Jurkat, Clone E6-1 (cell line): ENCODE measurements around the gene EMX1.
"Not testable (repeated sequence)": the region's sequence is repeated elsewhere in the genome, so short reads cannot be mapped to it uniquely, and the experiment has no call there.

Source experiments
- DNase-seq: peaks from one replicate; pipeline ENCODE4 v3.0.0-alpha.2; 2011; ENCODE audit warnings: low read depth, low spot score
- H3K4me3 ChIP-seq: 2 replicates; pipeline ENCODE4 v1.5.1; 2011; ENCODE audit warnings: mild to moderate bottlenecking, low read length, control low read depth, moderate library complexity

The EMX1 gene

DNA sequence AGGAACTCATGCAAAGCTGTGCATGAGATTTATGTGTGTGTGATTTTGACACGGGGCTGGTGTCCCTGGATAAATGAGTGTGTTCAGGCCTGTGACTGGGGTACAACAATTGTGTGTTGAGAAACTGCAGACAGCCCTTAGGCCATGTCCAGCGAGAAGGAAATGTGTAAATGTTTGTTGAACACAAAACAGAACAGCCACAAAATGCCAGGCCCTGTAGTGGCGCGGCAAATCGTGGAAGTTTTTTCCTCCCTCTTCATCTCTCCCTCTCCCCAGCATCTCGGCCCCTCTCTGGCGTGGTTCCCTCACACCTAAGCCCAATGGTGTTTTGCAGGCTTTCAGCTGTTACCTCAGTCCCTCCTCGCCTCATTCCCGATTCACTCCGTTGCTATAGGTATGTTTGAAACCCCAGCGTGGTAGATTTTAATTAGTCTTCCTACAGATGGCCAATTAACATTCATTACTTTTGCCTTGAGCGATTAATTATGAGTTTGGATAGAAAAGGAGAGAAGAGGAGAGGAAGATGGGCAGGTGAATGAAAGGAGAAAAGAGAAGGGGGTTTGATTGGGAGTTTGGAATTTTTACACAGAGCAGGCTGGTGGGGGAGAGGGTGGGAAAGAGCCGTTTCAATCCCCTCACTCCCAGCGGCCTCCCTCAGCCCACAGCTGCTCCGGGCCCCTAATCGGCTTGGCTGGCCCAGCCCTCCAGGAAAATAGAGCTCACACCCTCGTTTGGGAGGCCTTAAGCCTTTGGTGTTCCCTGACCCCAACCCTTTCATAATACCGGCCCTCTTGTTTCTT, 19.3 kb upstream of the EMX1 start:
- H3K4me3 ChIP-seq = no peak overlapping the region
- no peak for DNase-seq

DNA sequence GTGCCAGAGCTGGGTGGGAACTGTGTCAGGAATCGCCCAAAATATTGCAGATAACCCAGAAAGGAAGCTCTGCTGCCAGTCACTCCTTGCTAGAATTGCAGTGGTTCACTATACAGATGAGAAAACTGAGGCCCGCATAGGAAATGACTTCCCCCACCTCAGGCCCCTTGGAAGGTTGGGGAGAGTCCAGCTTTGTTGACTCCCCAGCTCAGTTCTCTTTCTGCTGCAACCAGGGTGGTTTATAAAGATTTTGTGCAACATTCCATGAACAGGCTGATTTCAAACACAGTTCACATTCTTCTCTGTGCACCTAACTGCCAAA, 18.8 kb upstream of the EMX1 start:
- DNase-seq = no peak
- no peak overlapping the region for H3K4me3 ChIP-seq

DNA sequence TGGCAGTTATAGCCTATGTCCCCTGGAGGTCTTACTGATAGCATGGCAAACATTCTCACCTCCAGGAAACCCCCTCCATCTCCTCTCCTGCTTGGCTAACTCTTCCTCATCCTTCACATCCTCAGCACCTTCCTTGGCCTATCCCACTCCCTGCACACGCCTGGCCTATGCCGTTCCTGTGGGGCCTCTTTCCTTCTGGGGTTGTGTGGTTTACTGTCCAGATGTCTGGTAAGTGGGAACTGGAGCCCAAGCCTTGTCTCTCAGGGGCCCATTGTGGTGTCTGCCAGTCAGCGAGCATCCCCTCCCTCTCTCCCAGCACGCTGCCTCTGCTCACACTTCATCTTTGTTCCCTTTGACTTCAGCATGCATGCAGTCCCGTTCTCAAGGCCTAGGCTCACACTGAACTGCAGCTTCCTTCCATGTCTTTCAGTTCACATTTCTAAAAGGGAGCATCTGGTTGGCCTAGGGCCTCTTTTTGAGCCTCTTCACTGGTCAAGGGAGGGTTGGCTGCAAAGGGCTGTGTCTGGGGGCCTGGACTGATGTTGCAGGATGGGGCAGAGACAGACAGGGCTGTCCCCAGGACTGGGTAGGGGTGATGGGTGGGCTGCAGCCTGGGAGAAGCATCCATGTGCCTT, 17.0 kb upstream of the EMX1 start:
- H3K4me3 ChIP-seq = no peak overlapping the region
- DNase-seq = no peak

DNA sequence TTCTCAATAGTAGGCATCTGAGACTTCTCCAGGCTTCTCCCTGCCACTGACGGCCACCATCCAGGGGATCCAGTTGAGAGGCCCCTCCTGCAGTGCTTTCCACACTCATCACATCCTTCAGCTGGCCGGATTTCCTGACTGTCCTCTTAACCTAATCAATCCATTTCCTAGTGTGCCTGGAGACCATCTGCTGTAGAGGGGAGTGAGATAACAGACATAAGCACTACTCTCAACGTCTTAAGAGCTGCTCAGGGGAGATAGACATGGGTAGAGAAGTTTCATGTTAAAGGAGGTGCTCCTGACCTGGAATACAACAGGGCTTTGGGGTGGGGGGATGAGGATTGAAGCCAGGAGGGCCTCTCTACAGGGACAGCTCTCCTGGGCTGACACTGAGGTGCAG, 15.9 kb upstream of the EMX1 start:
- no peak overlapping the region for H3K4me3 ChIP-seq
- DNase-seq = no peak

DNA sequence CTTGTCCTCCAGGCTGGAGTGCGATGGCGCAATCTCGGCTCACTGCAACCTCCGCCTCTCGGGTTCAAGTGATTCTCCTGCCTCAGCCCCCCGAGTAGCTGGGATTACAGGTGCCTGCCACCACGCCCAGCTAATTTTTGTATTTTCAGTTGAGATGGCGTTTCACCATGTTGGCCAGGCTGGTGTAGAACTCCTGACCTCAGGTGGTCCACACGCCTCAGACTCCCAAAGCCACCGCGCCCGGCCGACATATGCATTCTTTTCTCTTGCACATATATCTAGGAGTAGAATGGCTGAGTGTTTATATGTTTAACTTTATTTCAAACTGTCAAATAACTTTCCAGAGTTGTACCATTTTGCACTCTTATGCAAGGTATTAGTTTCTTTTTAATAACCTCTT, 9.9 kb upstream of the EMX1 start:
- DNase-seq, H3K4me3 ChIP-seq: not testable (repeated sequence)

DNA sequence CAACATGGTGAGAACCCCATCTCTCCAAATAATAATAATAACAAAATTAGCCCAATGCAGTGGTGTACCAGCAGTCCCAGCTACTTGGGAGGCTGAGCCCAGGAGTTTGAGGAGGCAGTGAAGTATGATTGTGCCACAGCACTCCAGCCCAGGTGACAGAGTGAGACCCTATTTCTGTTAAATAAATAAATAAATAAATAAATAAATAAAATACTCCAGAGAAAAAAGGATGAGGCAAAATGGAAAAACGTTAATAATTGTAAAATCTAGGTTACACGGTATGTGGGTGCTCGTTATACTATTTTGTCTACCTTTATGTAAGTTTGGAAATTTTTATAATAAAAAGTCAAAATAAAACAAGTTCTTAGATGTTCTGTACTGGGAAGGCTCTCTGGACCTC, 8.6 kb upstream of the EMX1 start:
- no peak for DNase-seq
- no peak overlapping the region for H3K4me3 ChIP-seq

DNA sequence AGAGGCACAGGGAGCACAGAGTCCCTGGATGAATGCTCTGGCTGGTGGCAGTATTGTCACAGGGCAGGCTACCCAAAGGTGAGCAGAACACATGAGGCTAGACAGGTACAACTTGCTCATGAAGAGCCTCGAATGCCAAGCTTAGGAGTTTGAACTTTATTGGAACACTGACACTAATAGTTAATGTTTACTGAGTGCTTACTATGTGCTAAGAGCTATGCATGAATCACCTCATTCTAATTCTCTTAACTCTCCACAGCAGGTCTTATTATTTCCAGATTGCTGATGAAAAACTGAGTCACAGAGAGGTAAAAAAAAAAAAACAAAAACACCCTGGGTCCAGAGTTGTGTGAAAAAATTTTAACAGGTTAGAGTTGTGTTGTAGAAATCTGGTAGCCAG, 6.1 kb upstream of the EMX1 start:
- DNase-seq = no peak
- no peak overlapping the region for H3K4me3 ChIP-seq

DNA sequence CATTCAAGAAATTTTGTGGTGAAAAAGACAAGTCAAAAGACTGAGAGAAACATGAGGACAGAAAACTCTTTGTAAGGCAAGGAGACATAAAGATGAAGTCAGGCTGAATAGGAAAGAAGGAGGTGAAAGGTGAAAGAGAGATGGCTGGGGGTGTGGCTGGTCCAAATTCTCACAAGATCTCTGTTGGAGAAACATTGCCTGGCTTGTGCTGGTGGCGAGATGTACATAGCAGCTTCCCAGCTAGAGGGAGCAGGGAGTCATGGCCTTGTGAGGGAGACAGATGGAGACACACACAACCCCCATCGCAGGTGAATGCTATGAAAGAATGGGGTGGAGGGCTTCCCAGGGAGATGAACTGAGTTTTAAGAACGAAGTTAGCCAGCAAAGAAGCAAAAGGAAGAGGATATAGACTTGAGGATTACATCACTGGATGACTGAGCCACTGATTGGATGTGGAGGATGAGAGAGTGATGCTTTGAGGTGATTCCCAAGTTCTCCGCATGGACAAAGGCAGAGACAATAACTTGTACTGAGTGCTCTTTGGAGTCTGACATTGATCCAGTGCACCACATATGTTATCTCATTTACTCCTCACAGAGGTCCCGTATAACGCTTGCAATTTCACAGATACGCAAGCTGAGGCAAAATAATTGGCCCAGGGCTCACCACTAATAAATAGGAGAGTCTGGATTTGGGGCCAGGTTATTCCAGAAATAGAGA, 3.7 kb upstream of the EMX1 start:
- no peak for DNase-seq

DNA sequence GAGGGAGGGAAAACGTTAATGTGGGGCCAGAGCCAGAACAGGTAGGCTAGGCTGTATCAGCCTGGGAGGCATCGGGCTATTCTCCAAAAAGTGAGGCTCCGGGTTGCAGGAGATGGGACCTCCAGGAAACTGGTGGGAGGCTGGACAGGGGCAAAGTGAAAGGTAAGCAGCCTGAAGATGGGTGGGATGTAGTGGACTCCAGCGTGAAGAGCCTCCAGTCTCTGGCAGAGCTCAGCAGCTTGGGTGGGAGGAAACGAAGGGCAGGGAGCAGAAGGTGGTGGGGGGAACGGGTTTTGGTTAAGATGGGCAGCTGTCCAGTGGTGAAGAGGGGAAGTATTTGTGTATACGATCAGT, 3.1 kb upstream of the EMX1 start:
- no peak overlapping the region for H3K4me3 ChIP-seq
- DNase-seq = no peak

More for the DNA sequence above, 3.7 kb upstream of the EMX1 start:
- H3K4me3 ChIP-seq = no peak overlapping the region

DNA sequence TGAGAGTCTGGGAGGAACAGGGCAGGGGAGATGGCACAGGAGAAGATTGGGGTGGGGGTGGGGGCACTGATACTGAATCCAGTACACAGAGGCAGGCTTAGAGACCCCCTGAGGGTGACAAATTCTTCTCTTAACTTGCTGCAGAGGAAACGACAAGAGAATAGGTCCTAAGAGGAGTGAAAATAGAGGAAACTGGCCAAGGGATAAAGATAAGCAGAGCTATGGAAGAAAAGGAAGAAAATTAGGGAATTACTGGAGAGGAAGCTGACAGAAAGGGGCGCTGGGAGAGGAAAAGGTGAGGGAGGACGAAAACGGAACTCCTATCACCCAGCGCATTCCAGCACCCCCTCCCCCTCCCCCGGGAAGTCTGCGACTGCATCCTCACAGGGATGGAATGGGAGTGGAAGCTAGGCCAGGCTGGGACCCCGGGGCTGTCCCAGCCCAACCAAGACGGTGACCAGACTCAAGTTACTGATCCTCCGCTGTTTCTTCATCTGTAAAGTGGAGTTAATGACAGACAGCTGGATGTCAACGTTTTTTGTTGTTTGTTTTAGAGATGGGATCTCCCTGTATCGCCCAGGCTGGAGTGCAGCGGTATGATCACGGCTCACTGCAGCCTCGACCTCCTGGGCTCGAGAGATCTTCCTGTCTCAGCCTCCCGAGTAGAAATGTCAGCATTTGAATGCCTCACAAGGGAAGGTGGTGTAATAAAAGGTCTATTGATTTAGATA, 2.6 kb upstream of the EMX1 start:
- no peak overlapping the region for H3K4me3 ChIP-seq
- no peak for DNase-seq

DNA sequence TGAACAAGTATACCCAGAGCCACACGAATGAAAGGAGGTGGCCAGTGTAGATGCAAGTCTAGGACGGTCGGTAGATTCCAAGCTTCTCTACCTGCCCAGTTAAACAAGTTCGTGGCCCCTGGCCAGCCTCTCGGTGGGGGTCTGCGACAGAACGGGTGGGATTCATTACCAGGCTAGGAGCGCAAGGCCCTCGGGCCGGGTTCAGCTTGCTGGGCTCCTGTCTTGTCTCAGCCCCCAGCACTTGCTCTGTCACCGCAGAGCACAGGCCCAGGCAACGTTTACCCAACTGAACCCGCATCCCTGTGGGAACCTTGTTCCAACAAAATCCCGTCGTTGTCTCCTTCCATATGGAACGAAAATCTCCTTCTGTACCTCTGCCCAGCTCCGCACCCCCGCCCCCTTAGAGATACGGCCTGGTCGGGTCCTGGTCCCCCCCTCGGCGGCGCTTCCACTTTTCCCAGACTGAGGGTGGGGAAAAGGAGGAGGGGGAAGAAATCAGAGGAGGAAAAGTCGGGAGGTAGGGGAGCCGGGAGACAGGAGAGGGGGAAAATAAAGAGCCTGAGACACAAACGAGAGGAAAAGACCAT, 1.9 kb upstream of the EMX1 start:
- H3K4me3 ChIP-seq = peak overlapping the region; percentile 32
- DNase-seq = no peak

DNA sequence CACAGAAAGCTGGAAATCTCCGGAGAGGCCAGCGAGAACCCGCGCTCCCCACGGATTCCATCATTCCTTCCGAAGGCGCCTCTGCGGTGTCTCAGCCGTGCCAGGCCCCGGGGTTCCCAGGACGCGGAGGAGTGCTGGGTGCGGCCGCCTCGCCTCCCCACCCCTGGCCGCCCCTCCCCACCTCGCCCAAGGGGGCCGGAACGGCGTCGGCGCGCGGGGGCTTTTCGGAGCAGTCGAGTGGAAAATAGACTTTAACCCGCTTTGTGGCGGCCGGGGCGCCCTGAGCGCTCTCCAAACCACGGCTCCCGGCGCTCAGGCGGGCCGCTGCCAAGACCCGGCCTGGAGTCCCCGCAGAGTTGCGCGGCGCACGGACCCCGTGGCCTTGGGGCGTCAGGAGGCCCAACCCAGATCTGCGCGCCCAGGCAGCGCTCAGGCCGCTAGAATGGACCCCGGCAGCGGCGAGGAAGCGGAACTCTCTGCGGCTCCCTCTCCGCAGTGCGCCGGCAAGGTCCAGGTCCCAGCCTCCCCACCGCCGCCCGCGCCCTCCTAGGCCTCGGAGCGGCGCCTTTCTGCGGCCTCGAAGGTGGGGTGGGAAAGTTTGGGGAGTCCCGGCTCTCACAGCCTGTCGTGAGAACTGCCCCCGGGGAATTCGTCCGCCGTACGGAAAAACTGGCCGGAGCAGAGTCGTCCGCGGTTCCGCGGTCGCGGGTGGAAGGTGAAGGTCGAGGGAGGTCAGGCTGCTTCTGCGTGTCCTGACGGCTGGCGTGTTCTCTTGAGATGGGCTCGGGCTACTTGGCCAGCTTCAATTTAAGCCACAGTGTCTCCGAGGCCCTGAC, 1.2 kb upstream of the EMX1 start:
- peak; percentile 30 for DNase-seq
- peak overlapping the region; percentile 32 for H3K4me3 ChIP-seq

DNA sequence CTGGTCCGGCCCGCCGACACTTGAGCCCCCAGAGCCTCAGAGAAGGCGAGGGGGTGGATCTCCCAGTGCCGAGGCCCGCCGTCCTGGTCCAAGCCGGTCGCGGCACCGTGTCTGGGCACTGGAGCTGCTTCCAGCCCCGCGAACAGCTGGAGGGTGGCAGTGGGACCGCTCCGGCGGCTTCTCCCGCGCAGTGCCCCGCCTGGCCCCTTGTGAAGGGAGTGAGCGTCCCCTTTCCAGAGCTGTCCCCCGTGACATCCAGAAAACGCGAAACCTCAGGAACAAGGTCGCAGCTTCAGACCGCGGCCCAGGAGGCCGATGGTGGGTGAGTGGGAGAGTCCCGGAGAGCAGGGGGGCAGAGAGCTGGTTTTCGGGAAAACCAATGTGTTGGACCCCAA, 579 bp upstream of the EMX1 start:
- DNase-seq = no peak
- peak overlapping the region; percentile 32; the same call in 1 of the 2 replicates for H3K4me3 ChIP-seq

DNA sequence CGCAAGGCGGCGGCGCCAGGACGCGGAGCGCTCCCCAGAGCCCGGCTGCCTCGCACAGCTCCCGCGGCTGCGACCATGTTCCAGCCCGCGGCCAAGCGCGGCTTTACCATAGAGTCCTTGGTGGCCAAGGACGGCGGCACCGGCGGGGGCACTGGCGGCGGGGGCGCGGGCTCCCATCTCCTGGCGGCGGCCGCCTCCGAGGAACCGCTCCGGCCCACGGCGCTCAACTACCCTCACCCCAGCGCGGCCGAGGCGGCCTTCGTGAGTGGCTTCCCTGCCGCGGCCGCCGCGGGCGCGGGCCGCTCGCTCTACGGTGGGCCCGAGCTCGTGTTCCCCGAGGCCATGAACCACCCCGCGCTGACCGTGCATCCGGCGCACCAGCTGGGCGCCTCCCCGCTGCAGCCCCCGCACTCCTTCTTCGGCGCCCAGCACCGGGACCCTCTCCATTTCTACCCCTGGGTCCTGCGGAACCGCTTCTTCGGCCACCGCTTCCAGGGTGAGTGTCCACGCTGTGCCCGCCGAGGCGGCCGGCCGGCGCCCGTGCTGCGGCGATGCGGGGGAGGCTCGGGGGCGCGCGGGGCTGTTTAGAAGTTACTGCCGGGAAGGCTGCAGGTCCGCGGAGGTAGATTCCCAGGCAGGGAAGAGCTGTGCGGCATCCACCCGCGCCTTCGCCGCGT, 696 bp downstream of the EMX1 start:
- no peak overlapping the region for H3K4me3 ChIP-seq
- DNase-seq = no peak

DNA sequence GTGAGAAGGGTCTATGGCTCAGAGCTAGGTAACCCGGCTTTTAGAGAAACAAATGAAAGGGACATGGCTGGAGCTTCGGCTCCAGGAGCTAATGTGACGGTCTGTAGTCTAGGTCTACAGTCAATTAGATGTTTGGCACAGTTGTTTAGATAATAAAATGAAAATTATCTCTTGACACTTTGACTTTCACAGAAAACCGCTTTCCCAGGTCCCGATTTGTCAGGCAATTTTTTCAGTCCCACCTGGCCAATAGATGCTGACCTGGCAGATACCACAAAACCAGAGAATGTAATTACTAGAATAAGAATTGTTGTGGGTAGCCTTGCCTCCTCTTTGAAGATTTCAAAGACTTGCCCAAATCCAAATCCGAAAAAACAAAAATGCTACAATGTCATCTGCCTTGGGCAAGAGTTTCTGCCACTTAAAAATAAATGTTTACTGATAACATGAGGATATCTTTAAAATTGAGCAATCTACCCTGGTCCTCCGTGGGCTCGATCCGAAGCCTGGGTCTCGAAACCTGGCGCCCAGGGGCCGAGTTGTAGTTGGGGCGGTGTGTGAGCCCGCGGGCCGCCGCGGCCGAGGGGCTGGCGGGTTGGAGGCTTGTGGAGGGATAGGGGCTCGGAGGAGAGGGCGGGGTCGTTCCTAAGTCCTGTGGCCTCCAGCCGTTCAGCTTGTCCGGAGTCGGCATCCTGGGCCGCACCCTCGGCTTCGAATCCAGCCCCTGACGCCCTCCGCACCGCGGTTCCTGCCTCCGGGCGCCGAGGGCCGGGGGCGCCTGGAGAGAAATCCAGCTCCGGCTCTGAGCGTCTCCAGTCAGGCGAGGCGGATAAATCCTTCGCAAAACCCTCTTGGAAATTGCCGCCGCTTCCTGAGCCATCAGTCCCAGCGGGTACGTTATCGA, 2.3 kb downstream of the EMX1 start:
- DNase-seq = no peak
- no peak overlapping the region for H3K4me3 ChIP-seq

DNA sequence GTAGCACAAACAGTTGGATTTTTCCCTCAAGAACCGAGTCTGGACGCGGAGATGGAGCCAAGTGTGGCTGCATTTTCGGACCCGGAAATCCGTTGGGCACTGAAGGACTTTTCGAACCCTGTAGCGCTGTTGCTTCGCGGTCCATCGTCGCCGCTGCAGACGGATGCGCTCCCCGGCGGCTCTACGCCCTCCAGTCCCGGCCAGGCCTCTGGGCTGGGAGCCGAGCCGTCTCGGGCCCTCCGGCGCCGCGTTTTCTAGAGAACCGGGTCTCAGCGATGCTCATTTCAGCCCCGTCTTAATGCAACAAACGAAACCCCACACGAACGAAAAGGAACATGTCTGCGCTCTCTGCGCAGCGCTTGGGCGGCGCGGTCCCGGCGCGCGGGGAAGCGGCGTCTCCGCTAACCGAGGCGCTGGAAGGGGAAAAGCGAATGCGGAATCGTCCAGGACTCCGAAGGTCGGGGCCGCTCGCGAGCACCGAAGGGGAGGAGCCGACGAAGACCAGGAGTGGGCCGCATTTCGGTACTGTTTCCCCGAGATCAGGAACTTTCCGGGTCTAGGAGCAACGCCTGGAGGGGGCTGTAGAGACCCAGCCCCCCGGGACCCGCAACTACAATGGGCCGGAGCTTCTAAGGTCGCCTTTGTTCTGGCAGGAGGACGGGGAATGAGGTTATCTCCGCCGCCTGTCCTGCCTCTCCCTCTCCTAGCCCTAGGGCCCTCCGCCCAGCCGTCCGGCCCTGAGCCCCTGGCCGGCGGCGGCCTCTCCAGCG, 3.2 kb downstream of the EMX1 start:
- no peak for DNase-seq
- H3K4me3 ChIP-seq = no peak overlapping the region
